HG02840 (cell line): ENCODE data around the gene ERFL.

Source experiments
- ATAC-seq: cut with Tn5 transposase; IDR thresholded peaks from one replicate; pipeline ENCODE4 v1.9.1; 2021; ENCODE audit warnings: mild to moderate bottlenecking, moderate library complexity, moderate number of reproducible peaks; ENCODE audit not compliant: unreplicated experiment, low FRiP score

Gene ERFL

DNA sequence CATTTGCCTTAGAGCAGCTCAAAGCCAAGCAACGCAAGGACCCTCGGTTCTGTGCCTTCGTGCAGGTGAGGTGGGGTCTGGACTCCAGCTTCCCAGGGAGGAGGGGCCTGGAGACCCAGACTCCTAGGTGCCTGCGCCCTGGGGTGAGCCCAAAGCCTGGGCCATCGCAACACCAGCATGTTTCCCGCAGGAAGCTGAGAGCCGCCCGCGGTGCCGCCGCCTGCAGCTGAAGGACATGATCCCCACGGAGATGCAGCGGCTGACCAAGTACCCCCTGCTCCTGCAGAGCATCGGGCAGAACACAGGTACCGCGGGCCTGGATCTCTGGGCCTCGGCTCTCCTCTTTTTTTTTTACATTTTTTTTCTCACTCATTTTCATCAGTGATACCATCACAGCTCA, 25.7 kb downstream of the ERFL start:
- ATAC-seq: no peak

DNA sequence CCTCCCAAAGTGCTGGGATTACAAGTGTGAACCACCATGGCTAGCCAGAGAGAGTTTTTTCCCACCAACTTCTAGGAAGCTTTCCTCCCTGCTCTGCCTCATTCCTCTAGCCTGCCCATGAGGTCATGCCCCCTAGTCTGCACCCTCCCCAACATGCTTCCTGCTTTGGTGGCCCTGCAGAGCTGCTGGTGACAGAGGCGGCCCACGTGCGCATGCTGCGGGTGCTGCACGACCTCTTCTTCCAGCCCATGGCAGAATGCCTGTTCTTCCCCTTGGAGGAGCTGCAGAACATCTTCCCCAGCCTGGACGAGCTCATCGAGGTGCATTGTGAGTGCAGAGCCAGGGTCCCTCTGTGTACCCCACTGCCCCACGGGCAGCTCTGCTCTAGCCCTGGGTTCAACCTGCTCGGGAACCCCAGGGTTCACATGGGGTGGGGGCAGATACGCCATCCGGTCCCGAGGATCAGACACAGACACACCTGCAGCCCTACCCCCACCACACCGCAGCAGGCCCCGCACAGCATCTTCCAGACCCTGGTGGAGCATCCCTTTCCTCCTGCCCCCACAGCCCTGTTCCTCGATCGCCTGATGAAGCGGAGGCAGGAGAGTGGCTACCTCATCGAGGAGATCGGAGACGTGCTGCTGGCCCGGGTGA, 26.4 kb downstream of the ERFL start:
- no peak for ATAC-seq

DNA sequence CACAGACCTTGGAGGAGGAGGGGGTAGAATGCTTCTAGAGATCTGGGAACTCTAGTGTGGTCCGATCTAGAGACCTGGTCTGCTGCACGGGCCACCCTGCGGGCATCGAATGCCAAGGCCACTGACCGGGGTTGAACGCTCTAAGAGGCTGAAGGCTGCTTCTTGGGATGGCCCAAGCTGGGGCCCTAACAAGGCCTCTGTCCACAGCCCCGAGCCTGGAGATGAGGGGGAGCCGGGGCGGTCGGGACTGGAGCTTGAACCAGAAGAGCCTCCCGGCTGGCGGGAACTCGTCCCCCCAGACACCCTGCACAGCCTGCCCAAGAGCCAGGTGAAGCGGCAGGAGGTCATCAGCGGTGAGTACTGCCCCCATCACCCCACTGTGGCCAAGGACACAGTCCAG, 30.0 kb downstream of the ERFL start:
- no peak for ATAC-seq

DNA sequence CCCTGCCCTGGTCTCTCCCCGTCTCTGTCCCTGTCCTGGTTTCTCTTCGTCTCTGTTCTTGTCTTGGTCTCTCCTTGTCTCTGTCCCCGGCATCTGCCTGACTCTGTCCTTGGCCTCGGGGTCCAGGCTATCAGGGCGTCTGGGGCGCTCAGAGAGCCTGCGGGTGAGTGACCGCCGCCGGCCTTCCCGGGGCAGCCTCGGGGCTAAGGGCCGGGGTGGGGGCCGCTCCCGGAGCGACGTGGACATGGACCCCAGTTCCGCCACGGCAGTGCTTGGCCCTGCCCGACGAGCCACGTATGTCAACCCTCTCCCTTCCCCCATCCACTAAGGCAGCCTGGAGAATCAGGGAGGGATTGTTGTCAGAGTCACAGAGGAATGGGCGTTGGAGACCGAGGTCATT, 30.4 kb downstream of the ERFL start:
- ATAC-seq: no peak

DNA sequence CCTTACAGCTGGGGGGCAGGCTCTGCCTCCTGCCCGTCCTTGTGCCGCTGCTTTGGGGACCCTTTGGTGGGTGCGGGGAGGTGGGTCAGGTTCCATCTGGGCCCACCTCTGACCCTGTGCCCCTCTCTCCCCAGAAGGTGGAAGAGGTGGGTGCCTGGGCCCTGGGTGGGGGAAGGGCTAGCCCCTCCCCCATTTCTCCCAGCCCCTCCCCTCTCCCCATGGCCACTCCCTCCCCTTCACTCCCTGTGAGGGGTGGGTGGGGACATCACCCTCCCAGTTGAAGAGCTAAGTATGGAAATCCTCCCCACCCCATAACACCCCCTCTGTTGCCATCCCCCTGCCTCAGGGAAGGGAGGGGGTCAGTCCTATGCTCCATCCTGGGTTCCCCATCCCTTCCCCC, 31.1 kb downstream of the ERFL start:
- ATAC-seq: no peak

DNA sequence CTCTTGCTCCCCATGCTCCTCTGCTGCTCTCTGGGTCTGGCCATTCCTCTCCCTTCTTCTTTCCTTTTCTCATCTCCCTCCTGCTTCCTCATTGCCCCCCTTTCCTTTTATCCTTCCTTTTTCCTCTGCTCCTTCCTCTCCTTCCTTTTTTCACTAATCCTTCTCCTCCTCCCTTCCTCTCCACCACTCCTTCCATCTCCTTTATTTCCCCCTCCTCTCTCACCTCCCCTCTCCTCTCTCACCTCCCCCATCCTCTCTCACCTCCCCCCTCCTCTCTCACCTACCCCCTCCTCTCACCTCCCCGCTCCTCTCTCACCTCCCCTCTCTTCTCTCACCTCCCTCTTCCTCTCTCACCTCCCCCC, 31.7 kb downstream of the ERFL start:
- ATAC-seq: no peak

DNA sequence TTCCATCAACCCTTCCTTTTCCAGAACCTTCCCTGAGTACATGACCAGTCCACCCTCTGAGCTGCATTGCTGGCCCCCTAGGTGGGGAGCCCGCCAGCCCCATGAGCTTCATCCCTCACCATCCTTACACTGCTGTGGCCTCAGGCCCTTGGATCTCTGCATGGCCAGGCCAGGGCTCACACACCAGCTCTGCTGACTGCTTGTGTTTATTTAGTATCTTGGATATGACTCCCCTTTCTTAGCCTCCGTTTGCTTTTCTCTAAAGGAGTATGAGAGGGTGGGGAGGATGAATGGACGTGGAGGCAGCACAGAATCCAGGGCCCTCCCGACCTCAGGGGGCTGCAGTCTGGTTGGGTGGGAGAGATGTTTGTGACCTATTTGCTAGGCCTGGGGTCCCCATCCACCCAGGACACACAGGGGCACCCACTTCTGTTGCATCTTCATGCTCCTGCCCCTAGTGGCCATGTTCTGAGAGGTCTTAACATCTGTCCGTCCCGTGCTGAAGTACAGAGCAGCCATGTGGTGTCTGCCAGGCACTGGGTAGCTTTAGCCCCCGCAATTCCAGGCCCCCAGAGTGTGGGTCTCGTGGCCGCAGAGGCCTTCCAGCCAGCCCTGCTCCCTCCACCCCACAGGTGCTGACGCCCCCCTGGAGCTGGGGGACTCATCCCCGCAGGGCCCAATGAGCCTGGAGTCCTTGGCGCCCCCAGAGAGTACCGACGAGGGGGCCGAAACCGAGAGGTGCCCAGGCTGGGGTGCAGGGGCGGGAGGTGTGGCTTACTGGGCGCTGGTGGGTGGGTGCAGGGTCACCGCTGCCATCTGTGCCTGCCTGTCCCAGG, 32.3 kb downstream of the ERFL start:
- no peak for ATAC-seq

DNA sequence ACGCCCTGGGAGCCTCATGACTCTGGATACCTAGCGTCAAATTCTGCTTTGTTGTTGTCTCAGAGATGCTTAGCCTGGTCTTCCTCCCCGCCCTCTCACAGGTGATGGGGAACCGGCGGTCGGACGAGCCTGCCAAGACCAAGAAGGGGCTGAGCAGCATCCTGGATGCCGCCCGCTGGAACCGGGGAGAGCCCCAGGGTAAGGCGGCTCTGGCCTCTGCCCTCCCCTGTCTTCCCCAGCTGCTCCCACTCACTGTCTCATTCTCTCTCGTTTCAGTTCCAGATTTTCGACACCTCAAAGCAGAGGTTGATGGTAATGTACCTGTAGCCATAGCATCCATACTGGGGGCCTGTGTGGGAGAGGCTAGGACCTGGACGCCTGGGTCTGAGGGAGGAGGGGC, 33.9 kb downstream of the ERFL start:
- ATAC-seq: no peak

DNA sequence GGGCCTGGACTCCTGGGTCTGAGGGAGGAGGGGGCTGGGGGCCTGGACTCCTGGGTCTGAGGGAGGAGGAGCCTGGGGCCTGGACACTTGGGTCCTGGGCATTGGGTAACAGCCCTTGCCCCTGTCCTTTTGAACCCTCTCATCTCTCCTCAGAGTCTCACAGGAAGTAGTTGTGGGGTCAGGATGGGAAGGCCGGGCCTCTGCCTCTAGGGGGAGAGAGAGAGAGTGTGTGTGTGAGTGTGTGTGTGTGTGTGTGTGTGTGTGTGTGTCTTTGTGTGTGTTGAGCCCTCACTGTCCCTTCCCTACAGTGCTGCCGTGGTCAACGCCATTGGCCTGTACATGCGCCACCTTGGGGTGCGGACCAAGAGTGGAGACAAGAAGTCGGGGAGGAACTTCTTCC, 34.4 kb downstream of the ERFL start:
- no peak for ATAC-seq

DNA sequence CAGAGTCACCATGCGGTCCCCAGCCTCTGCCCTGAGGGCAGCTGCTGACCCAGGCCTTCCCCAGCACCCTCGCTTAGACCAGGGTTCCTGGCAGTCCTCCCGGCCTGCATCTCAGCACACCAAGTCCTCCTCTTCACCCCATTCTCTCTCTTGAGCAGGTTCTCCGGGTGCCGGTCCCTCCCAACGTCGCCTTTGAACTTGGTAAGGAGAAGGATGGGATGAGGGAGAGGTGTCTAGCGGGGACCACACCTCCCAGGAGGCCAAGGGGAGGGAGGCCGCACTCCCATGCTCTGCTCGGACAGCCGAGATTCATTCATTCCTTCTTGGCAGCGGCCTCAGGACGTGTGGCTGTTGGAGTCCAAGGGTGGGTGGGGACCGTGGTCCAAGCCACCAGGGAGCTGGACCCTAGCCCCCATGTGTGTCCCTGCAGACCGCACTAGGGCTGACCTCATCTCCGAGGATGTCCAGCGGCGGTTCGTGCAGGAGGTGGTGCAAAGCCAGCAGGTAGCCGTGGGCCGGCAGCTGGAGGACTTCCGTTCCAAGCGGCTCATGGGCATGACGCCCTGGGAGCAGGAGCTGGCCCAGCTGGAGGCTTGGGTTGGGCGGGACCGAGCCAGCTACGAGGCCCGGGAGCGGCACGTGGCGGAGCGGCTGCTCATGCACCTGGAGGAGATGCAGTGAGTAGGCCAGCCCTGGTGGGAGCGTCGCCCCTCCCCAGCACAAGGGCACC, 35.9 kb downstream of the ERFL start:
- ATAC-seq: no peak

DNA sequence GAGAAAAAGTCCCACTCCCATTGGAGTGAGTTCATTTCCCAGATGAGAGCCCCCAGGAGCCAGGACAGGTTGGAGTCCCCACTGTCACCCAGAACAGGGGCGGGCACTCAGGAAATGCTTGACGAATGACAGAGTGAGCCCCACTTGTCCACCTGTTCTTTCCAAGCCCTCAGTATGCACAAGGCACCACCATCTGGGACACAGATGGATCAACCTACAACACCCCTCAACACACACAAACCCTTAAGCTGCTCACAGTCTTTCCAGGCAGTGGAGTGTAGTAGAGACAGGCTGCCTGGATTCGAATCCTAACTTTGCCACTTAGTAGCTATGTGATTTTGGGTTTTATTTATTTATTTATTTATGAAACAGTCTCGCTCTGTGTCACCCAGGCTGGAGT, 37.3 kb downstream of the ERFL start:
- no peak for ATAC-seq

DNA sequence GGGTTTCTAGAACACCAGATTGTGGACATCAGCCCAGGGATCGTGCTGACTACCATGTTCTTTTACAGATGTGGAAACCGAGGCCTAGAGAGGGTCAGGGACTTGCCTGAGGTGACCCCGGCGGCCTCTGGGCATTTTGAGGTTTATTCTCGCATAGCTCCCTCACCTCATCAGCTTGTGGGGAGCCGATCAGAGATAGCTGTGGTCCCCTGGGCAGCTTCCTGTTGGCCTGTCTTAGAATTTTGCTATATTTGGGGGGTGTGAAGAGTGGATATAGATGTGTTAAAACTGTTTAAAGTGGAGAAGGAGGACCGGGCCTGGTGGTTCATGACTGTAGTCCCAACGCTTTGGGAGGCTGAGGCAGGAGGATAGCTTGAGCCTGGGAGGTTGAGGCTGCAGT, 38.4 kb downstream of the ERFL start:
- no peak for ATAC-seq

DNA sequence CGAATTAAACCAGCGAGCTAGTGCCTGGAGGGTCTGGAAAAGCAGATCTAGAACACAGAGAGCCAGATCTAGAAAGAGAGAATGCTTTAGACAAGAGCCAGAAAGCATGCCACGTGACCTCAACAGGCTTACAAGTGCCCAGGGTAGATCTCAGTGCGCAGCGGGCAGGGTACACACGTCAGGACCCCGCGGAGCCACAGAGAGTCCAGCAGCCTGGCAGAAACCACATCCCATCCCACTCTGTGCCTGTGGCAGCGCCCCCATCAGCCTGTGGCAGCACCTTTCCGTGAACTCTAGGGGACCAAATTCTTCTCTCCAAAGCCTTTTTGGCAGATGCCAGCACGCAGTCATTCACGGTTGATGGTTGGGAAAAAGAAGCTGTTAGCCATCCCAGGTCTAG, 39.3 kb downstream of the ERFL start:
- ATAC-seq: no peak

DNA sequence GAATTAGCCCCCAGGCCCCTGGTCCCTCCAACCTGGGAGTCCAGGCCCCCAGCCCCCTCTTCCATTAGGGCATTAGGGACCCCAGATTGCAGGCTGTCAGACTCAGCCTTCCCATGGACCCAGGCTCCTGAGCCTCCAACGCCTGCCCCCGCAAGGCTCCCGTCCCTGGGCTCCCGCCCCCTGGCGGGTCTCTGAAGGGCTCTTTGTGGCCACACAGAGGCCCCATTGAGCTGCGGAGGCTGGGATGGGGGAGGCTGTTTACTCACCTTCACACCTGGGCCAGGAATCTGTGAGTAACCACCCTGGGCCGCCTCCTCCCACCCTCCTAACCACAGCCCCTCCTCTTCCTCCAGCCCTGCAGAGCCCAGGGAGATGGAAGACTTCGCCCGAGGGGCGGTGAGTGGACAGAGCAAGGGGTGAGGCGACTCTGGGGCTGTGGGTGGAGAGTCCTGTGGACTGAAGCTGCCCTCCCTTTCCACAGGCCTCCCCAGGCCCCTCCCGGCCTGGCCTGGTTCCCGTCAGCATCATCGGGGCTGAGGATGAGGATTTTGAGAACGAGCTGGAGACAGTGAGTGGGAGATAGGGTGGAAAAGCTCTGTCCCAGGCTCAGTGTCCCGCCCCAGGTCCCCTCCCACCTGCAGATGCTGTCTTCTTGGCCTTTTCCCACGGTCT, 40.4 kb downstream of the ERFL start:
- ATAC-seq: no peak

DNA sequence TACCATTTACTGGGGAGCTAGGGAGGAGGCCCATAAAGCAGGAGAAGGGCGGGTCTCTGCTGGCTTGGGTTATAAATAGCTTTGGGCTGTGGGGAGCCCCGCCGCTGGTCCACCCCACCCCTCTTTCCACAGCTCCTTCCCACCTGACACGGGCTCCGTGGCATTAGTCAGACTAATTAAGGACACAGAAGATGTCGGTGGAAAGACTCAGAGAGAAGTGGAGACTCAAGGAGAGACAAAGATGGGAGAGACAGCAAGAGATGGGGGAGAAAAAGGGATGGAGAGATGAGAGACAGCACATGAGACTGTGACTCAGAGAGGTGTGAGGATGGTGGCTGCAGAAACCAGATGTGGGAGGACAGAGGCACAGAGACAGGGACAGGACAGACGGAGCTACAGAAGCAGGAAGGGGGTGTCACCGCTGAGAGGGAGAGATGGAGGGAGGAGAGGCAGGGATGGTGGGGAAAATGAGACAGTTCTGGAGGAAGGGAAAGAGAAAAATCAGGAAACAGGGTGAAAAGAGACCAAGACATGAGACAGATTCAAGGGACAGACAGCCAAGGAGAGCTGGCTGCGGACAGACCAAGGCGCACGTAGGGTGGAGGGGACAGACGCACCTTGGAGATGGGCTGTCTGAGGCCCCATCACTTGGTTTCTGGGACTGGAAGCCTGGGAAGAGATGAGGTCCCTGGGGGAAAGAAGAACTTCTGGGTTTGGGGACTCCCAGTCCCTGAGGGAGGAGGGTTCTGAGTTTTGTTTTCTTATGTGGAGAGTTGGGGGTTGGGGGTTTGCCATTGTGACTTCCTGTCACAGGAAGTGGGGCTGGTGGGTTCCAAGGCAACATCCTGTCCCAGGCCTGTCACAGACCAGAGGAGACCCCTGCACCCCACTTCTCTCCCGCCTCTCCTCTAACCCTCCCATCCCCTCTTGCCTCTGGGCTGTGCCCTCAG, 41.2 kb downstream of the ERFL start:
- no peak for ATAC-seq

DNA sequence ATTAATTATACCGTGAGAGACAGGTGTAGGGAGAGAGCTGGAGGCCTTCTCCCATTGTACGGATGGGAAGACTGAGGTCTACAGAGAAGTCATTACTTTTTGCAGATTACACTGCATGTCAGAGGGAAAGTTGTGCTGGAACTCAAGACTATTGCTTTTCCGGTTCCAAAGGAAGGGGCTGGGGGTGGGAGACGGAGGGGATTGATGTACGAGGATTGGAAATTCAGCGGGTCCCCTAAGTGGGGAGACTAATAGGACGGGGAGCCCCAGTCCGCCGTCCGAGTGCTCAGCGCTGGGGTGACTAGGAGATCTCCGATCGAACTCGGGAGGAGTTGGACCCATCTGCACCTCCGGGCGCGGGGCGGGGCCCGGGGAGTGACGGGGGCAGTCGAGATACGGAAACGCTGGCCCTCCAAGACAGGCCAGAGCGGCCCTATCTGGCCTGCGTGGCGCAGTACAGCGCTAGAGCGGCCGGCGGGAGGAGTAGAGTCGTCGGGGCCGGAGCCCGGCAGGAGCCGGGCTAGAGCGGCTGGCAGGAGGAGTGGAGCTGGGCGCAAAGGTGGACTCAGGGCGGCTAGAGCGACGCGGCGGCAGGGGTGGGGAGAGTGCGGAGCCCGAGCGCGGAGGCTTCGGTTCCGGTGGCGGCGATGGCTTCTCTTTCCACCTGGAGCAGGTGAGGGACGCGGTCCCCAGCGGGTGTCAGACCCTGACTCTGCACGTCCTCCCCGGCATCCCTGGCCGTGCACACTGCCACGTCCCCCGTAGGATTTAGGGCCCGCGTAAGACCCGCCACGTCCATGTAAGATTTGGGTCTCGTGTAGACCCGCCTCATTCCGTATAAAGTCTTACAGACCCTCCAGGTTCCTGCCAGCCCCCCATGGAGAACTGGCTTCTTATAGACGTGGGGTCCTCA, 44.2 kb downstream of the ERFL start:
- ATAC-seq: peak; percentile 64

DNA sequence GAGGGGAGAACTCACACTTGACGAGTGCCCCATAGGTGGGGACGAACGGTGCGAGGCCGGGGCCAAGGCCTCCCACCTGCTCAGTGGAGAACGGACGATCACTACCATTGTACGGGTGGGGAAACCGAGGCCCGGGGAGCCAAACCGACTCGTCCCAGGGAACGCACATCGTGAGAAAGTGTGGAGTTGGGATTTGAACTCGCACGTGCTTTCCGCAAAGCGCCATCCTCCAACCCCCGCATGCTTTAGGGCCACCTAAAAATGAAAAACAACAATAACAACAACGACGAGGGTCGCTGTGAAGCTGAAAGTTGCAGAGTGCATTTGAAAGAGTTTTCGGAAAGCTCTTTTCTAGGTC, 44.8 kb downstream of the ERFL start:
- no peak for ATAC-seq

DNA sequence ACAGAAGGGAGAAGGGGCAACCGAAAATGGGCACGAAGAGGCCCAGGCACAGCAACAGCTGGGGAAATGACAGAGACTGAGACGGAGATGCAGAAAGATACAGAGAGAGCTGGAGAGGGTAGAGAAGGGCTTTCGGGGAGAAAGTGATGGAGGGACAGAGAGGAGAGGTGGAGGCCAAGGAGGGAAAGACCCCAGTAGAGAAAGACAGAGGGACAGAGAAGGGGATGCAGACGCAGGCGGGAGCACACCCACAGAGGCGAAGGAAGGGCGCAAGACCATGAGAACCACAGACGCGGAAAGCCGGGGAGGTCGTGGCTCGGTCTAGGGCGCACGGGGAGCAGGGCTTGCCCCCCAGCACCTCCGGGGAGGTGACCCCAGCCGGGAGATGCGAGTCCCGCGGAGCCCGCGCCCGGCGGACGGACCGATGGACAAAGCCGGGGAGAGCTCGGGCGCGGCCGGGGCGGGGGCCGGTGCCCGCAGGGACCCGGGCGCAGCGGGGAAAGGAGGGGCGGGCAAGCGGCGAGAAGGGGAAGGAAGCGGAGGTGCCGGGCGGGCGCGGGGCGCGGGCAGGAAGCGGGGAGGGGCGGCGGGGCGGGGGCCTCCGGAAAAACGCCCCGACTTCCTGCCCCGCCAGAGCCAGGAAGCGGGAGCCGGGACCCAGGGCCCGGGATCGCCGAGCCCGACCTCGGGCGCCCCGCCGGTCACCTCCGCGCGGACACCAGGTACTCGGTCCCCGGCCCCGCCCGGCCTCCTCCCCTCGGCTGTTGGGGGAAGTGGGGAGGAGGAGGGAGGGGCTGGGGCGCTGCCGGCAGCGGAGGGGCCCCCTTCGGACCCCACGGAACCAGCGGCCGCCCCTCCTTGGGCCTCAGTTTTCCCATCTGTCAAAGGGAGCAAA, 45.4 kb downstream of the ERFL start, which contains the start of gene ARHGEF1:
Gene ARHGEF1, plus strand, starts transcription at position 617 of the 895 bp plus-strand sequence. CDS start 4,899 bp downstream, outside the sequence.
- ATAC-seq: no peak
